H1 (cell line): ENCODE measurements around the gene ABCF2. TPM values are rescaled to one million over a fixed set of nuclear protein-coding genes. Genes with fewer than 3 reads are reported as not detected.

Experiments
- SAP30 ChIP-seq: fragments of 300-600 bp; sonication (generic); IDR thresholded peaks from 2 replicates; pipeline ENCODE4 v1.7.1; 2012; ENCODE audit warnings: low read length, moderate library complexity, mild to moderate bottlenecking, inconsistent platforms; ENCODE audit not compliant: insufficient read depth, insufficient replicate concordance
- polyA plus RNA-seq, 7 experiments: library from polyadenylated mRNA; depleted of rRNA in 3 of 7; stranded (reverse) in 5 of 7; unstranded in 2 of 7; fragments of >200 nt in 5 of 7; fragments of 200-250 nt in 2 of 7; gene quantifications; 1 replicate in 5 of 7; 2 replicates in 1 of 7; 4 replicates in 1 of 7; pipeline versions ENCODE4 v1.2.1 to v1.2.3, GENCODE V29; 2011 to 2013; ENCODE audit warnings: missing spikeins in 2 of 7, mixed read lengths in 2 of 7
- total RNA-seq: library from RNA; stranded (reverse); fragmentation: NEBNext Ultra II Directional; extraction: Animal tissue kit (Norgen Biotek cat#: 25700); gene quantifications from 2 replicates; pipeline ENCODE4 v1.2.1, GENCODE V29; 2021

The ABCF2 gene
- total and polyA plus RNA-seq, 2 of the 8 experiments (the other 6 are each of a cell fraction or from before 2014, with no cell fraction given), result 28.0 to 55.0 TPM

GRCh38 chr7:151237244-151238189 lies 10.5 kb upstream of the ABCF2 start (continued):
- TF ChIP-seq SAP30, result no peak
- TF ChIP-seq, all 59 proteins: peak for 1
